ENCODE measurements around the gene RAB27B.

Gene RAB27B

DNA sequence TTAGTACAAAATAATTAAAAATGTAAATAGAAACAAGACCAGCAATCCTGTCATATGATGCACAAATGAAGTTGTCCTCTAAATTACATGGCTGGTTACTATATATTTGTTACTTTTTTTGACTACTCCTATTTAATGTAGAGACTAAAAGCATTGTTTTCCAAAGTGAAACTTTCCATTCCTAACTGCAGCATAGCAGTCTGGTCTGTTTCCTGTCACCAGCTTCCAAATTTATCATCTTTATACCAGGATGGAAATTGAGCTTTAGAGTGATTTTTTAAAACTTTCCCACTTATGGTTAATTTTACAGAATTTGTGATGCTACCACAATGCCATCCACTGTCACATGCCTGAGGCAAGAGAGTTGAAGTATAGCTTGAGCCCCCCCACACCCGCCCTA lies 33.5 kb upstream of the RAB27B start:
- TF ChIP-seq ZNF830 (tag by site-specific recombination; IDR thresholded peaks at IDR 0.05; ENCODE audit: low read depth) (no peak), GLIS1 (tag by site-specific recombination; IDR thresholded peaks at IDR 0.05) (no peak), ZNF530 (tag by site-specific recombination; IDR thresholded peaks at IDR 0.05; ENCODE audit: low read depth) (no peak), ZNF521 (tag by site-specific recombination; IDR thresholded peaks at IDR 0.05) (no peak), ZNF133 (tag by site-specific recombination; IDR thresholded peaks at IDR 0.05) (no peak), ZNF10 (tag by site-specific recombination; IDR thresholded peaks at IDR 0.05) (no peak), KLF10 (tag by site-specific recombination; IDR thresholded peaks at IDR 0.05) (no peak), ZNF23 (tag by site-specific recombination; IDR thresholded peaks at IDR 0.05; ENCODE audit: borderline replicate concordance) (no peak), EGR2 (tag by site-specific recombination; IDR thresholded peaks at IDR 0.05; ENCODE audit: low read depth) (no peak), MZF1 (tag by site-specific recombination; IDR thresholded peaks at IDR 0.05; ENCODE audit: borderline replicate concordance) (no peak), ZNF660 (tag by site-specific recombination; IDR thresholded peaks at IDR 0.05) (no peak)
- TF ChIP-seq, protein P1, sequence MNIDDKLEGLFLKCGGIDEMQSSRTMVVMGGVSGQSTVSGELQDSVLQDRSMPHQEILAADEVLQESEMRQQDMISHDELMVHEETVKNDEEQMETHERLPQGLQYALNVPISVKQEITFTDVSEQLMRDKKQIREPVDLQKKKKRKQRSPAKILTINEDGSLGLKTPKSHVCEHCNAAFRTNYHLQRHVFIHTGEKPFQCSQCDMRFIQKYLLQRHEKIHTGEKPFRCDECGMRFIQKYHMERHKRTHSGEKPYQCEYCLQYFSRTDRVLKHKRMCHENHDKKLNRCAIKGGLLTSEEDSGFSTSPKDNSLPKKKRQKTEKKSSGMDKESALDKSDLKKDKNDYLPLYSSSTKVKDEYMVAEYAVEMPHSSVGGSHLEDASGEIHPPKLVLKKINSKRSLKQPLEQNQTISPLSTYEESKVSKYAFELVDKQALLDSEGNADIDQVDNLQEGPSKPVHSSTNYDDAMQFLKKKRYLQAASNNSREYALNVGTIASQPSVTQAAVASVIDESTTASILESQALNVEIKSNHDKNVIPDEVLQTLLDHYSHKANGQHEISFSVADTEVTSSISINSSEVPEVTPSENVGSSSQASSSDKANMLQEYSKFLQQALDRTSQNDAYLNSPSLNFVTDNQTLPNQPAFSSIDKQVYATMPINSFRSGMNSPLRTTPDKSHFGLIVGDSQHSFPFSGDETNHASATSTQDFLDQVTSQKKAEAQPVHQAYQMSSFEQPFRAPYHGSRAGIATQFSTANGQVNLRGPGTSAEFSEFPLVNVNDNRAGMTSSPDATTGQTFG (tag by site-specific recombination; IDR thresholded peaks at IDR 0.05; ENCODE audit: borderline replicate concordance): no peak
- no peaks in the 10 kb centered on the region for H3K4me1 ChIP-seq (ENCODE audit: control insufficient read depth, insufficient read depth, low read length)
- no peak overlapping the region for H3K4me3 ChIP-seq (ENCODE audit: low read depth, low read length)
- ChIA-PET POLR2A (no interaction called here), CTCF (interaction anchor here (0.6 to 0.7 kb wide), 2 partner anchors 19 to 256 kb away, joined by 3 to 4 read pairs; no protein-coding TSS in a partner anchor)
- no peaks in the 10 kb centered on the region for H3K36me3 ChIP-seq (ENCODE audit: control insufficient read depth in 2 of 2, insufficient read depth in 1 of 2, low read length in 2 of 2)
- no peaks in the 10 kb centered on the region for H3K9me3 ChIP-seq (ENCODE audit: control insufficient read depth, insufficient read depth, low read depth, low read length)
- H3K27ac ChIP-seq (ENCODE audit: extremely low read depth, low read depth, low read length): no peak overlapping the region

DNA sequence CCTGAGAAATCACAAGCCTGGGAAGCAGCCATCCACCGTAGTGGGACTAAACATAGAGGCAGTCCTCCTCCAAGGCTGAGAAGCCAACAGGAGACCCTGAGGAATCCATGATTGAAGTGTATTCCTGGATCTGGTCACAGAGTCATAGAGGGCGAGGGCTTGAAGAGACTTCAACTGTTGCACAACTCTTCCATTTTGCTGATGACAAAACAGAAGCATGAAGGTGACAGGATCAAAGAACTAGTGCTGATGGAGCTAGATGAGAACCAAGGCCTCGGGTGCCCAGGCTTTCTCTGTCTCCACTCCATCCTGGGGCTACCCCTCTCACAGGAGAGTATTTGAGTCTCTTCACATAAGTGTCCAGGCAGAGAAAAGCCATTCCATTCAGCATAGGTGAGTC lies 30.1 kb upstream of the RAB27B start:
- ChIA-PET POLR2A (no interaction called here), CTCF (no interaction called here)
- no peak overlapping the region for H3K27ac ChIP-seq (ENCODE audit: extremely low read depth, low read depth, low read length)
- H3K9me3 ChIP-seq (ENCODE audit: control insufficient read depth, insufficient read depth, low read depth, low read length): no peaks in the 10 kb centered on the region
- no peaks in the 10 kb centered on the region for H3K4me1 ChIP-seq (ENCODE audit: control insufficient read depth, insufficient read depth, low read length)
- TF ChIP-seq ZNF169 (tag by site-specific recombination; IDR thresholded peaks at IDR 0.05) (no peak), ZNF529 (tag by site-specific recombination; IDR thresholded peaks at IDR 0.05; ENCODE audit: insufficient replicate concordance) (no peak), ZNF426 (tag by site-specific recombination; IDR thresholded peaks at IDR 0.05) (no peak), ZNF530 (tag by site-specific recombination; IDR thresholded peaks at IDR 0.05; ENCODE audit: low read depth) (no peak), ZNF211 (tag by site-specific recombination; IDR thresholded peaks at IDR 0.05; ENCODE audit: low read depth) (no peak), ZNF48 (tag by site-specific recombination; IDR thresholded peaks at IDR 0.05) (no peak), KLF7 (tag by site-specific recombination; IDR thresholded peaks at IDR 0.05; ENCODE audit: borderline replicate concordance) (no peak), OSR2 (tag by site-specific recombination; IDR thresholded peaks at IDR 0.05) (no peak), ZNF76 (tag by site-specific recombination; IDR thresholded peaks at IDR 0.05; ENCODE audit: borderline replicate concordance, low read depth) (no peak), ZNF366 (tag by site-specific recombination; conservative IDR thresholded peaks at IDR 0.05) (no peak), ZFP41 (tag by site-specific recombination; IDR thresholded peaks at IDR 0.05; ENCODE audit: borderline replicate concordance) (no peak)
- TF ChIP-seq, protein P2, sequence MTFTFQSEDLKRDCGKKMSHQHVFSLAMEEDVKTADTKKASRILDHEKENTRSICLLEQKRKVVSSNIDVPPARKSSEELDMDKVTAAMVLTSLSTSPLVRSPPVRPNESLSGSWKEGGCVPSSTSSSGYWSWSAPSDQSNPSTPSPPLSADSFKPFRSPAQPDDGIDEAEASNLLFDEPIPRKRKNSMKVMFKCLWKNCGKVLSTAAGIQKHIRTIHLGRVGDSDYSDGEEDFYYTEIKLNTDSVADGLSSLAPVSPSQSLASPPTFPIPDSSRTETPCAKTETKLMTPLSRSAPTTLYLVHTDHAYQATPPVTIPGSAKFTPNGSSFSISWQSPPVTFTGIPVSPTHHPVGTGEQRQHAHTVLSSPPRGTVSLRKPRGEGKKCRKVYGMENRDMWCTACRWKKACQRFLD (tag by site-specific recombination; IDR thresholded peaks at IDR 0.05): no peak
- H3K36me3 ChIP-seq (ENCODE audit: control insufficient read depth in 2 of 2, insufficient read depth in 1 of 2, low read length in 2 of 2): no peaks in the 10 kb centered on the region
- H3K4me3 ChIP-seq (ENCODE audit: low read depth, low read length): no peak overlapping the region

Measured in HEK293 (cell line).